PC-9 (cell line): ENCODE data around the gene STAG2. TPM values are rescaled to one million over a fixed set of nuclear protein-coding genes. Genes with fewer than 3 reads are reported as not detected.

ENCODE experiments used
- BruUV-seq: library from RNA; stranded (reverse); fragments of 400-500 nt; replicated peaks from 2 replicates; lab custom pipeline; 2021; lab: Mats Ljungman, UMichigan
- CTCF ChIA-PET: fragments of 300-600 bp; sonication (Branson Sonifier 250); formaldehyde crosslinking; loops from one replicate; lab custom pipeline; 2022; ENCODE audit warnings: antibody characterized with exemption; lab: Charles Lee
- POLR2A ChIA-PET: fragments of 300-600 bp; sonication (Branson Sonifier 250); formaldehyde crosslinking; loops from one replicate; lab custom pipeline; 2022; ENCODE audit warnings: antibody characterized with exemption; ENCODE audit not compliant: unreplicated experiment; lab: Charles Lee
- DNase-seq, 2 experiments: peaks; one replicate each; pipeline versions ENCODE4 v3.0.0 to v3.0.0-alpha.2; 2015 to 2022; ENCODE audit warnings: mixed read lengths in 1 of 2
- H2AFZ ChIP-seq: fragments of 200-600 bp; sonication (generic); 2 replicates; pipeline ENCODE4 v1.8.1; 2017; ENCODE audit warnings: antibody characterized with exemption
- H3F3A ChIP-seq: fragments of 200-600 bp; sonication (generic); 2 replicates; pipeline ENCODE4 v1.8.1; 2017; ENCODE audit warnings: antibody characterized with exemption, mild to moderate bottlenecking, low read depth; ENCODE audit not compliant: insufficient read depth
- H3K27ac ChIP-seq: fragments of 200-600 bp; sonication (generic); 2 replicates; pipeline ENCODE4 v1.6.1; 2016; ENCODE audit warnings: mixed run types
- H3K27me3 ChIP-seq: fragments of 200-600 bp; sonication (generic); 2 replicates; pipeline ENCODE4 v1.6.1; 2016; ENCODE audit warnings: low read depth, mixed run types; ENCODE audit not compliant: insufficient read depth
- H3K36me3 ChIP-seq: fragments of 200-600 bp; sonication (generic); 2 replicates; pipeline ENCODE4 v1.6.1; 2016; ENCODE audit warnings: low read depth, mixed run types
- H3K4me1 ChIP-seq: fragments of 200-600 bp; sonication (generic); replicated peaks from 2 replicates; pipeline ENCODE4 v1.6.1; 2016; ENCODE audit warnings: mixed run types; ENCODE audit not compliant: insufficient read depth
- H3K4me2 ChIP-seq: fragments of 200-600 bp; sonication (generic); 2 replicates; pipeline ENCODE4 v1.6.1; 2017; ENCODE audit warnings: mixed run types
- H3K4me3 ChIP-seq: fragments of 200-600 bp; sonication (generic); 2 replicates; pipeline ENCODE4 v1.6.1; 2016; ENCODE audit warnings: mixed run types
- H3K79me2 ChIP-seq: fragments of 200-600 bp; sonication (generic); 2 replicates; pipeline ENCODE4 v1.6.1; 2017; ENCODE audit warnings: low read depth, mixed run types
- H3K9me2 ChIP-seq: fragments of 200-600 bp; sonication (generic); 2 replicates; pipeline ENCODE4 v1.8.1; 2017; ENCODE audit warnings: mild to moderate bottlenecking; ENCODE audit not compliant: insufficient read depth
- H3K9me3 ChIP-seq: fragments of 200-600 bp; sonication (generic); 2 replicates; pipeline ENCODE4 v1.8.1; 2016; ENCODE audit warnings: low read depth; ENCODE audit not compliant: insufficient read depth
- H4K20me1 ChIP-seq: fragments of 200-600 bp; sonication (generic); 2 replicates; pipeline ENCODE4 v1.8.1; 2017; ENCODE audit not compliant: insufficient read depth
- CTCF ChIP-seq: fragments of 200-600 bp; sonication (generic); conservative IDR thresholded peaks from 2 replicates; pipeline ENCODE4 v1.6.1; 2017; ENCODE audit warnings: mixed run types, antibody characterized with exemption, mild to moderate bottlenecking, moderate library complexity
- EZH2 ChIP-seq: fragments of 200-600 bp; sonication (generic); IDR thresholded peaks from 2 replicates; pipeline ENCODE4 v1.8.0; 2017; ENCODE audit warnings: antibody characterized with exemption, low read depth
- intact Hi-C: fragments of 100-400 bp; cut with micrococcal nuclease; formaldehyde crosslinking; loops from one replicate; pipeline ENCODE4 v1.10.0; 2022; ENCODE audit not compliant: unreplicated experiment
- total RNA-seq: library from RNA; stranded (reverse); gene quantifications from 2 replicates; pipeline ENCODE4 v1.2.3, GENCODE V29; 2021

STAG2 gene
- total RNA-seq, 1 experiment from 2014 or later, result 108 TPM

GRCh38 chrX:124026529-124026928 lies 65.0 kb downstream of the STAG2 start:
- H3K4me2 ChIP-seq, result no peak overlapping the region
- H4K20me1 ChIP-seq, result peaks cover 19% of the 10 kb centered on the region
- H3K27me3 ChIP-seq, result no peaks in the 10 kb centered on the region
- no peaks in the 10 kb centered on the region for H3K9me2 ChIP-seq
- no peak overlapping the region for H3K27ac ChIP-seq
- no peak overlapping the region for H2AFZ ChIP-seq
- H3K4me3 ChIP-seq, result no peak overlapping the region
- TF ChIP-seq EZH2, result no peak
- no peak for TF ChIP-seq CTCF
- H3K4me1 ChIP-seq, result no peaks in the 10 kb centered on the region
- peaks cover 19% of the 10 kb centered on the region for H3K79me2 ChIP-seq
- no peaks in the 10 kb centered on the region for H3K9me3 ChIP-seq
- no TSS peak for BruUV-seq
- peaks cover 23% of the 10 kb centered on the region for H3K36me3 ChIP-seq
- intact Hi-C loops, result no loop called here
- ChIA-PET CTCF (no interaction called here), POLR2A (no interaction called here)
- peaks cover 18% of the 10 kb centered on the region for H3F3A ChIP-seq
- DNase-seq, result no peak

DNA sequence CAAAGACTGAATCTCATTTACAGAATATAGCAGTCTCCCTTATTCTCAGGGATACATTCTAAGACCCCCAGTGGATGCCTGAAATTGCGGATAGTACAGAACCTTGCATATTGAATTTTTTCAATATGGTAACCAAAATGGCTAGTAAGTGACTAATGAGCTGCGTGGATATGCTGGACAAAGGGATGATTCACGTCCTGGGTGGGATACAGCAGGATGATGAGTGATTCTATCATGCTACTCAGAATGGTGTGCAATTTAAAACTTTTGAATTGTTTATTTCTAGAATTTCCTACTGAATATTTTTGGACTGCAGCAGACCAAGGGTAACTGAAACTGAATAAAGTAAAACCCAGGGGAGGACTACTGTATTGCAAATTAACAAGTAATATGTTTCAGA lies 66.7 kb downstream of the STAG2 start:
- Histone ChIP-seq H3K27ac (no peak overlapping the region), H3F3A (peaks cover 10% of the 10 kb centered on the region; the same call in 1 of the 2 replicates), H3K27me3 (no peaks in the 10 kb centered on the region), H3K4me1 (no peaks in the 10 kb centered on the region), H3K4me3 (no peak overlapping the region), H3K36me3 (peaks cover 23% of the 10 kb centered on the region), H3K79me2 (0 out of 2 replicates have a peak, but pooled peaks cover 9% of the 10 kb centered on the region), H3K4me2 (no peak overlapping the region), H4K20me1 (peaks cover 4% of the 10 kb centered on the region; the same call in 1 of the 2 replicates), H3K9me3 (no peaks in the 10 kb centered on the region), H2AFZ (no peak overlapping the region), H3K9me2 (no peaks in the 10 kb centered on the region)
- intact Hi-C loops, result no loop called here
- ChIA-PET POLR2A (no interaction called here), CTCF (no interaction called here)
- no peak for TF ChIP-seq CTCF
- no peak for TF ChIP-seq EZH2
- no TSS peak for BruUV-seq
- no peak for DNase-seq

DNA sequence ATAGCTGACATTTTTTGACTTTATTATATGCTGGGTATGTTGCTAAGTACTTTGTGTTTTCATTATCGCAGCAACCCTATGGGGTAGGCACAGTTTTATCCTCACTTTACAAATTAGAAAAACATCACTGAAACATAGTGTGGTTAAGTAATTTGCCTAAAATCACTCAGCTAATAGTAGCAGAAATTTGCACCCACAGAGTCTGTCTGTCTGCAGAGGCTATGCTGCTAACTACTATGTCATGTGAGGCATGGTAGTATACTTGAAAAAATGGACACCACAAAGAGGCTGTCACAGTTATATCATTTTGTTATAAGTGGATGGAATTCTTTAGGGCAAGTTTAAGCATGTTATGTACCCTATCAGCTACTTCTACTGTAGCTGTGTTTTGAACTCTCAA lies 69.0 kb downstream of the STAG2 start:
- Histone ChIP-seq H3K4me2 (no peak overlapping the region), H3K9me2 (no peaks in the 10 kb centered on the region), H3K9me3 (no peaks in the 10 kb centered on the region), H4K20me1 (peaks cover 8% of the 10 kb centered on the region), H3K4me1 (no peaks in the 10 kb centered on the region), H3K27ac (no peak overlapping the region), H3K4me3 (no peak overlapping the region), H3K27me3 (no peaks in the 10 kb centered on the region), H3K36me3 (peaks cover 18% of the 10 kb centered on the region), H2AFZ (no peak overlapping the region), H3K79me2 (peaks cover 11% of the 10 kb centered on the region; the same call in 1 of the 2 replicates), H3F3A (no peaks in the 10 kb centered on the region; the same call in 1 of the 2 replicates)
- DNase-seq, result no peak
- TF ChIP-seq CTCF (no peak), EZH2 (no peak)
- CTCF ChIA-PET, result no interaction called here
- POLR2A ChIA-PET, result no interaction called here
- intact Hi-C loops, result no loop called here
- BruUV-seq, result no TSS peak
